PFSK-1 (cell line): ENCODE measurements around the gene GK2.

Experiments
- FOXP2 ChIP-seq: optimal IDR thresholded peaks from 2 replicates; pipeline ENCODE3; 2011; ENCODE audit warnings: borderline replicate concordance, control low read depth, inconsistent platforms; ENCODE audit not compliant: insufficient read depth; ENCODE audit errors: extremely low read length, extremely low read depth
- POLR2AphosphoS5 ChIP-seq: IDR thresholded peaks from 2 replicates; pipeline ENCODE4 v1.6.1; 2012; ENCODE audit warnings: low read depth, mild to moderate bottlenecking, control low read depth, low read length, moderate library complexity
- REST ChIP-seq, 2 experiments: IDR thresholded peaks; 2 replicates each; pipeline versions ENCODE4 v1.6.1 to v1.8.0; 2011 to 2012; ENCODE audit warnings: low read depth in 2 of 2, low read length in 2 of 2, control low read depth in 1 of 2, inconsistent platforms in 1 of 2, mild to moderate bottlenecking in 1 of 2, moderate library complexity in 1 of 2; ENCODE audit not compliant: insufficient read depth in 1 of 2
- SIN3A ChIP-seq: IDR thresholded peaks from 2 replicates; pipeline ENCODE4 v1.6.1; 2012; ENCODE audit warnings: mild to moderate bottlenecking, low read length, moderate library complexity, borderline replicate concordance; ENCODE audit not compliant: insufficient read depth
- TAF1 ChIP-seq: IDR thresholded peaks from 2 replicates; pipeline ENCODE4 v1.6.1; 2012; ENCODE audit warnings: low read length, control low read depth, borderline replicate concordance; ENCODE audit not compliant: insufficient read depth

Gene GK2

GRCh38 chr4:79426989-79427388 is 19.0 kb upstream of the GK2 start:
- TF ChIP-seq REST (IDR thresholded peaks at IDR 0.05; ENCODE audit: insufficient read depth in 1 of 2, low read depth in 2 of 2, low read length in 2 of 2) (no peak), TAF1 (no peak), SIN3A (no peak), FOXP2 (no peak), POLR2AphosphoS5 (no peak)

- TF ChIP-seq POLR2AphosphoS5 (no peak), SIN3A (no peak), FOXP2 (no peak), REST (IDR thresholded peaks at IDR 0.05; ENCODE audit: insufficient read depth in 1 of 2, low read depth in 2 of 2, low read length in 2 of 2) (no peak), TAF1 (no peak)
Observed at GRCh38 chr4:79425586-79425985, 17.6 kb upstream of the GK2 start.

GRCh38 chr4:79421483-79421882 is 13.5 kb upstream of the GK2 start:
- TF ChIP-seq TAF1 = no peak
- TF ChIP-seq SIN3A = no peak
- TF ChIP-seq POLR2AphosphoS5 = no peak
- no peak for TF ChIP-seq REST (IDR thresholded peaks at IDR 0.05; ENCODE audit: insufficient read depth in 1 of 2, low read depth in 2 of 2, low read length in 2 of 2)

GRCh38 chr4:79413886-79414285 is 5.9 kb upstream of the GK2 start:
- TF ChIP-seq REST (IDR thresholded peaks at IDR 0.05; ENCODE audit: insufficient read depth in 1 of 2, low read depth in 2 of 2, low read length in 2 of 2) = no peak
- TF ChIP-seq POLR2AphosphoS5 = no peak
- no peak for TF ChIP-seq FOXP2
- no peak for TF ChIP-seq SIN3A
- TF ChIP-seq TAF1 = no peak

- TF ChIP-seq TAF1 = no peak
- no peak for TF ChIP-seq POLR2AphosphoS5
- no peak for TF ChIP-seq REST (IDR thresholded peaks at IDR 0.05; ENCODE audit: insufficient read depth in 1 of 2, low read depth in 2 of 2, low read length in 2 of 2)
- no peak for TF ChIP-seq SIN3A
- TF ChIP-seq FOXP2 = no peak
Observed at GRCh38 chr4:79413032-79413885, 5.2 kb upstream of the GK2 start.
